GM18517 (cell line): ENCODE data around the gene ERBB4.
A peak's percentile ranks its signal among the peaks of the same experiment; 100 is the strongest.
"Not testable (repeated sequence)": the region's sequence is repeated elsewhere in the genome, so short reads cannot be mapped to it uniquely, and the experiment has no call there.

Source experiments
- ATAC-seq: cut with Tn5 transposase; IDR thresholded peaks from one replicate; pipeline ENCODE4 v1.9.1; 2021; ENCODE audit warnings: mild to moderate bottlenecking, moderate library complexity; ENCODE audit not compliant: unreplicated experiment

Gene ERBB4

GRCh38 chr2:212027681-212028628 is 510.6 kb downstream of the ERBB4 start:
- ATAC-seq, result no peak

GRCh38 chr2:212024040-212024439 is 514.6 kb downstream of the ERBB4 start:
- no peak for ATAC-seq

- ATAC-seq, result no peak
Observed at GRCh38 chr2:212022966-212023365, 515.6 kb downstream of the ERBB4 start.

GRCh38 chr2:212021947-212022346 is 516.7 kb downstream of the ERBB4 start:
- ATAC-seq, result no peak

GRCh38 chr2:212015588-212015987 is 523.0 kb downstream of the ERBB4 start:
- ATAC-seq, result no peak

GRCh38 chr2:212013626-212014025 is 525.0 kb downstream of the ERBB4 start:
- ATAC-seq, result no peak

- ATAC-seq, result not testable (repeated sequence)
Observed at GRCh38 chr2:212010305-212010704, 528.3 kb downstream of the ERBB4 start.

- ATAC-seq, result no peak
Observed at GRCh38 chr2:212007972-212008371, 530.6 kb downstream of the ERBB4 start.

GRCh38 chr2:212005085-212005671 is 533.4 kb downstream of the ERBB4 start:
- ATAC-seq, result peak; percentile 87

GRCh38 chr2:212001325-212001724 is 537.3 kb downstream of the ERBB4 start:
- no peak for ATAC-seq

- no peak for ATAC-seq
Observed at GRCh38 chr2:211996857-211997256, 541.7 kb downstream of the ERBB4 start.

GRCh38 chr2:211994806-211995205 is 543.8 kb downstream of the ERBB4 start:
- ATAC-seq, result no peak

GRCh38 chr2:211990335-211990734 is 548.3 kb downstream of the ERBB4 start:
- ATAC-seq, result no peak

- no peak for ATAC-seq
Observed at GRCh38 chr2:211986313-211986712, 552.3 kb downstream of the ERBB4 start.

- no peak for ATAC-seq
Observed at GRCh38 chr2:211985393-211985792, 553.2 kb downstream of the ERBB4 start.

- ATAC-seq, result no peak
Observed at GRCh38 chr2:211982162-211982561, 556.4 kb downstream of the ERBB4 start.

GRCh38 chr2:211981451-211981850 is 557.2 kb downstream of the ERBB4 start:
- ATAC-seq, result no peak

GRCh38 chr2:211976076-211976475 is 562.5 kb downstream of the ERBB4 start:
- ATAC-seq, result no peak

GRCh38 chr2:211967234-211967633 is 571.4 kb downstream of the ERBB4 start:
- ATAC-seq, result no peak

GRCh38 chr2:211963969-211964368 is 574.6 kb downstream of the ERBB4 start:
- no peak for ATAC-seq

GRCh38 chr2:211957799-211958198 is 580.8 kb downstream of the ERBB4 start:
- peak; percentile 94 for ATAC-seq

GRCh38 chr2:211955648-211956047 is 583.0 kb downstream of the ERBB4 start:
- no peak for ATAC-seq
